ENCODE measurements around the gene BARHL2. TPM values are rescaled to one million over a fixed set of nuclear protein-coding genes. Genes with fewer than 3 reads are reported as not detected.

The BARHL2 gene
- total RNA-seq, 2 experiments from 2014 or later: not detected

DNA sequence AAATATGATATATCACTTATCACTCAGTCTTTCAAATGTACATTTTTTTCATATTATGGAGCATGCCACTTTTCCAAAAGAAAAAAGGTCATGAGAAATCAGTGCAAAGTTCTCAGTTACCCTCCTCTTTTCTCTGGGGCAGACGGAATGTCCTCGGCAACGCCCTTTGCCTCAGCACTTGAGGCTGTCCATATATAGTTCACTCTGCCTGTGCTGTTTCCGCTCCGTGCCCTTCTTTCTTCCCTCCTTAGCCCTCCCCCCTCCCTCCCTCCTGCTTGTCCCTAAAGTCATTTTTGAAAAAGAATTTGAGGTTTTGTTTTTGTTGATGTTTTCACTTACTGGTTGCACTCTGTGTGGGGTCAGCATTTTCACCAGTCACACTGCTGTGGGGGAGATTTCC is 5.4 kb downstream of the BARHL2 start:
- H3K27me3 Mint-ChIP-seq: peaks cover 100% of the 10 kb centered on the region
- DNase-seq (no peak), ATAC-seq (ENCODE audit: low read depth) (no peak)
- no peak overlapping the region for H3K27ac Mint-ChIP-seq
- peaks cover 8% of the 10 kb centered on the region for H3K4me1 Mint-ChIP-seq
- POLR2A ChIA-PET: no interaction called here
- H3K9me3 Mint-ChIP-seq: no peaks in the 10 kb centered on the region
- no peak overlapping the region for H3K4me3 Mint-ChIP-seq
- no peaks in the 10 kb centered on the region for H3K36me3 Mint-ChIP-seq

- peaks cover 100% of the 10 kb centered on the region for H3K27me3 Mint-ChIP-seq
- H3K27ac Mint-ChIP-seq: no peak overlapping the region
- H3K4me1 Mint-ChIP-seq: peaks cover 9% of the 10 kb centered on the region
- no peaks in the 10 kb centered on the region for H3K36me3 Mint-ChIP-seq
- DNase-seq: no peak
- no peaks in the 10 kb centered on the region for H3K9me3 Mint-ChIP-seq
- no peak for ATAC-seq (ENCODE audit: low read depth)
- POLR2A ChIA-PET: no interaction called here
- no peak overlapping the region for H3K4me3 Mint-ChIP-seq
Observed at GRCh38 chr1:90710579-90711536, 6.2 kb downstream of the BARHL2 start.

- POLR2A ChIA-PET: no interaction called here
- H3K27ac Mint-ChIP-seq: no peak overlapping the region
- no peaks in the 10 kb centered on the region for H3K36me3 Mint-ChIP-seq
- ATAC-seq (ENCODE audit: low read depth) (no peak), DNase-seq (no peak)
- H3K4me1 Mint-ChIP-seq: peaks cover 9% of the 10 kb centered on the region
- no peak overlapping the region for H3K4me3 Mint-ChIP-seq
- H3K9me3 Mint-ChIP-seq: no peaks in the 10 kb centered on the region
- H3K27me3 Mint-ChIP-seq: peaks cover 100% of the 10 kb centered on the region
Observed at GRCh38 chr1:90709535-90709934, 7.6 kb downstream of the BARHL2 start.

DNA sequence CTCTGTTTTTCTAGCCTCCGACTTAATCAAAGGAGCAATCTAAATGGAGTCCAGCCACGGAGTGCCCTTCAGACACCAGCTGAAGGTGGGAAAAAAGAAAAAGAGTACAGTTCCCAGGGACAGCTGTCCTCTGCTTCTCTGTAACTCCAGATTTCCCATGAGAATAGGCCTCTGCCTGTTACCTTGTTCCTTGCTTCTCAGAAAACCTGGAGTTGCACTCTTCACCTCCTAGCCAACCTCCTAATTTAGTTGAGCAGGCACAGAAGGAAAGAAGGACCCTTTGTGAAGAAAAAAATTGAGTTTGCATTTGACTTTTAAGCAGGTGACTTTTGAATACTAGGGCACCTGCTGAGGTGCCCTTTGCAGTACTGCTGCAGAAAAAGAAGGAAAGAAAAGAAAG is 8.3 kb downstream of the BARHL2 start:
- Mint-ChIP-seq H3K9me3 (no peaks in the 10 kb centered on the region), H3K27me3 (peaks cover 100% of the 10 kb centered on the region), H3K36me3 (no peaks in the 10 kb centered on the region), H3K27ac (no peak overlapping the region), H3K4me3 (no peak overlapping the region), H3K4me1 (peaks cover 9% of the 10 kb centered on the region)
- POLR2A ChIA-PET: no interaction called here
- no peak for DNase-seq
- ATAC-seq (ENCODE audit: low read depth): no peak

DNA sequence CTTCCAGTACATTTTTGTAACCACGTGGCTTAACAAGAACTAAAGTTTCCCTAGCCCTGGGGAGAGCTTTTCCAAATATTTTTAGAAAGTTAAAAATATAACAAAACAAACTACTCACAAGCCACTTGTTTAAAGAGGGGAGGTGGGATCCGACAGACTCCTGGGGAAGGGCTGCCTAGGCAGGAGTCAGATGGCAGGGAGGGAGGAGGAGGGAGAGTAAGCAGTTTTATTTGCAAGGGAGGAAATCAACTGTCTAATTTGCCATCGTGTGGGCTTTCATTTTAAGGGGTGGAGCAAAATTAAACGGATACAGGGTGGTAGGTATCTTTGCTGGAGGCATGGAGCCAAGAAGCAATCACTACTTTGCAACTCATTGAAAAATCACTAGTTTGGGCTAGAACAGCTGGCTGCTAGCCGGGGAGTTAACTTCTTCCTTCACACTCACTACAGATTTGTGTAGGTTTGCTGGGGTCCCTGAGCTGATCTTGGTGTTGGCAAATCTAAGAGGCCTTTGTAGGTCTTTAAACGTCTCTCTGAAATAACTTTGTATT is 8.8 kb downstream of the BARHL2 start:
- no peak overlapping the region for H3K27ac Mint-ChIP-seq
- H3K9me3 Mint-ChIP-seq: no peaks in the 10 kb centered on the region
- ATAC-seq (ENCODE audit: low read depth) (no peak), DNase-seq (no peak)
- H3K27me3 Mint-ChIP-seq: peaks cover 96% of the 10 kb centered on the region
- POLR2A ChIA-PET: no interaction called here
- H3K36me3 Mint-ChIP-seq: no peaks in the 10 kb centered on the region
- no peak overlapping the region for H3K4me3 Mint-ChIP-seq
- peaks cover 9% of the 10 kb centered on the region for H3K4me1 Mint-ChIP-seq

- Mint-ChIP-seq H3K9me3 (no peaks in the 10 kb centered on the region), H3K27ac (no peak overlapping the region), H3K4me1 (peaks cover 9% of the 10 kb centered on the region), H3K36me3 (no peaks in the 10 kb centered on the region), H3K27me3 (peaks cover 90% of the 10 kb centered on the region), H3K4me3 (peak overlapping the region; percentile 50)
- POLR2A ChIA-PET: no interaction called here
- DNase-seq: peak; percentile 44
- ATAC-seq (ENCODE audit: low read depth): no peak
Observed at GRCh38 chr1:90707363-90707710, 9.8 kb downstream of the BARHL2 start.

- no peak overlapping the region for H3K27ac Mint-ChIP-seq
Observed at GRCh38 chr1:90706437-90707362, 10.4 kb downstream of the BARHL2 start.

GRCh38 chr1:90705956-90706355 is 11.1 kb downstream of the BARHL2 start:
- ATAC-seq (ENCODE audit: low read depth) (no peak), DNase-seq (no peak)
- peak overlapping the region; percentile 22 for H3K4me3 Mint-ChIP-seq
- H3K9me3 Mint-ChIP-seq: no peaks in the 10 kb centered on the region
- peaks cover 86% of the 10 kb centered on the region for H3K27me3 Mint-ChIP-seq
- POLR2A ChIA-PET: no interaction called here
- no peaks in the 10 kb centered on the region for H3K36me3 Mint-ChIP-seq
- H3K4me1 Mint-ChIP-seq: peaks cover 8% of the 10 kb centered on the region
- peak overlapping the region; percentile 5 for H3K27ac Mint-ChIP-seq

More at GRCh38 chr1:90706437-90707362, 10.4 kb downstream of the BARHL2 start:
- DNase-seq (peak; percentile 55), ATAC-seq (ENCODE audit: low read depth) (peak; percentile 45)
- no peaks in the 10 kb centered on the region for H3K36me3 Mint-ChIP-seq
- H3K4me1 Mint-ChIP-seq: peaks cover 8% of the 10 kb centered on the region
- peaks cover 90% of the 10 kb centered on the region for H3K27me3 Mint-ChIP-seq
- H3K9me3 Mint-ChIP-seq: no peaks in the 10 kb centered on the region
- POLR2A ChIA-PET: no interaction called here
- H3K4me3 Mint-ChIP-seq: peak overlapping the region; percentile 50

DNA sequence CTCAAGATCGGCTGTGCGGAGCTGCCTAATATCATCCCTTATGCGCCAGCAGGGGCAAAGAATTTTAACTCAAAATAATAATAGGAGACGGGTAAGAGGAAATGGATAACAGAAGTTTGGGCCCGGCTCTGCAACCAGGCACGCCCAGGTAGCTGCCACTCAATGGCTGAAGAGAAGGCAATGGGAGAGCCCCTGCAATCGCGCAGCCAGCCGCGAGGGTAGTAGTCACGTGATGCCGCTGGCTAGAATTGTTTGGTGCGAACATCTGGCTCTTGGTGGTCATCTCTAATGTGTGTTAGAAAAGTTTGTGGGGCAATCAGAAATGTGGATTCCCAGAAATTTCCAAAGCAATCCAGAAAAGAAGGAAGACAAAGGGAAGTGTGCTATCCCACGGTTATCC is 12.3 kb downstream of the BARHL2 start:
- no peak for DNase-seq
- Mint-ChIP-seq H3K9me3 (no peaks in the 10 kb centered on the region), H3K4me1 (peaks cover 8% of the 10 kb centered on the region), H3K27ac (no peak overlapping the region), H3K36me3 (no peaks in the 10 kb centered on the region), H3K4me3 (no peak overlapping the region), H3K27me3 (peaks cover 75% of the 10 kb centered on the region)
- POLR2A ChIA-PET: no interaction called here
- ATAC-seq (ENCODE audit: low read depth): no peak

GRCh38 chr1:90694846-90695245 is 22.3 kb downstream of the BARHL2 start:
- ATAC-seq (ENCODE audit: low read depth) (no peak), DNase-seq (no peak)
- POLR2A ChIA-PET: no interaction called here

DNA sequence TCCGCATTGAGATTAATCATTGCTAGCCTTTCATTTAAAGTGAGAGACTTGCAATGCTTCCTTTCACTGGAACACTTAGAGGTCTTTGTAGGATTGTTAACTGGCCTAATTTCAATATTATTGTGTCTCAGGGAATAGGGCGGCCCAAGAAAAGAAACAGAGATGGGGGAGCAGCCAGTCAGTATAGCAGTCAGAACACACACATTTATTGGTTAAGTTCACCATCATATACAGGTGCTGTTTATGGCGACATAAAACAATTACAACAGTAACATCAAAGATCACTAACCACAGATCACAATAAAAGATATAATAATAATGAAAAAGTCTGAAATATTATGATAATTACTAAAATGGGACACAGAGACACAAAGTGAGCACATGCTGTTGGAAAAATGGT is 29.4 kb downstream of the BARHL2 start:
- Mint-ChIP-seq H3K36me3 (no peaks in the 10 kb centered on the region), H3K27ac (no peak overlapping the region), H3K4me1 (no peaks in the 10 kb centered on the region), H3K4me3 (no peak overlapping the region), H3K27me3 (peaks cover 17% of the 10 kb centered on the region), H3K9me3 (no peaks in the 10 kb centered on the region)
- DNase-seq (no peak), ATAC-seq (ENCODE audit: low read depth) (no peak)
- POLR2A ChIA-PET: no interaction called here

More at GRCh38 chr1:90694846-90695245, 22.3 kb downstream of the BARHL2 start:
- Mint-ChIP-seq H3K27ac (no peak overlapping the region), H3K27me3 (peaks cover 23% of the 10 kb centered on the region), H3K36me3 (no peaks in the 10 kb centered on the region), H3K9me3 (no peaks in the 10 kb centered on the region), H3K4me3 (no peak overlapping the region), H3K4me1 (no peaks in the 10 kb centered on the region)

DNA sequence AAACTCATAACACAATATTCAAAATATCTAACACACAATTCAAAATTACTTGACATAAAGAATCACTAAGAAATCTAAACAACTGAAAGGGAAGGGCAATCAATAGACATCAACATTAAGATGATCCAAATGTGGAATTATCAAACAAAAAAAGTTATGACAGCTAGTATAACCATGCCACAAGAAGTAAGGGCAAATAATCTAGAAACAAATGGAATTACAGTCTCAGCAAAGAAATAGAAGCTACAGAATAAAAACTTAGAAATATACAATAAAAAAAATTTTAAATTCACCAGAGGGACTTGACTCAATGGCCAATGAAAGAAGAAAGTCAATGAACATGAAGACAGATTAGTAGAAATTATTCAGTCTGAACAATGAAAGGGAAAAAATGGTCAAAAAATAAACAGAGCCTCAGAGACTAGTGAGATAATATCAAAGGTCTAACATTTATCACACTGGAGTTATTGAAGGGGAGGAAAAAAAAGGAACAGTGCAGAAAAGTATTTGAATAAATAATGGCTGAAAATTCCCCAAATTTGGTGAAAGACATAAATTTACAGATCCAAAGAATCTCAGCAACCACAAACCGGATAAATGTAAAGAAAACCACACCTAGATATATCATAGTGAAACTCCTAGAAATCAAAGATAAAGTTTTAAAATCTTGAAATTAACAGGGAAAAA is 41.8 kb downstream of the BARHL2 start:
- Mint-ChIP-seq H3K9me3 (peaks cover 6% of the 10 kb centered on the region), H3K4me3 (no peak overlapping the region), H3K27ac (no peak overlapping the region), H3K27me3 (peaks cover 12% of the 10 kb centered on the region), H3K4me1 (no peaks in the 10 kb centered on the region), H3K36me3 (no peaks in the 10 kb centered on the region)
- POLR2A ChIA-PET: no interaction called here
- DNase-seq (no peak), ATAC-seq (ENCODE audit: low read depth) (no peak)

- DNase-seq (no peak), ATAC-seq (ENCODE audit: low read depth) (no peak)
- peaks cover 6% of the 10 kb centered on the region for H3K9me3 Mint-ChIP-seq
- no peaks in the 10 kb centered on the region for H3K36me3 Mint-ChIP-seq
- POLR2A ChIA-PET: no interaction called here
- H3K27ac Mint-ChIP-seq: no peak overlapping the region
- H3K4me1 Mint-ChIP-seq: no peaks in the 10 kb centered on the region
- no peak overlapping the region for H3K4me3 Mint-ChIP-seq
- H3K27me3 Mint-ChIP-seq: peaks cover 8% of the 10 kb centered on the region
Observed at GRCh38 chr1:90671741-90672140, 45.4 kb downstream of the BARHL2 start.

All from activated naive CD8-positive, alpha-beta T cell treated with anti-CD3 and anti-CD28 coated beads, Interleukin-2, amount 10 ng/mL, durations not matched to agents 7 days and 5 days (primary cell).